HG03457 (cell line): Measurements from ENCODE around the gene ZDHHC17.

ENCODE experiments used
- ATAC-seq: cut with Tn5 transposase; IDR thresholded peaks from one replicate; pipeline ENCODE4 v1.9.1; 2021; ENCODE audit warnings: moderate number of reproducible peaks; ENCODE audit not compliant: unreplicated experiment

Gene ZDHHC17

DNA sequence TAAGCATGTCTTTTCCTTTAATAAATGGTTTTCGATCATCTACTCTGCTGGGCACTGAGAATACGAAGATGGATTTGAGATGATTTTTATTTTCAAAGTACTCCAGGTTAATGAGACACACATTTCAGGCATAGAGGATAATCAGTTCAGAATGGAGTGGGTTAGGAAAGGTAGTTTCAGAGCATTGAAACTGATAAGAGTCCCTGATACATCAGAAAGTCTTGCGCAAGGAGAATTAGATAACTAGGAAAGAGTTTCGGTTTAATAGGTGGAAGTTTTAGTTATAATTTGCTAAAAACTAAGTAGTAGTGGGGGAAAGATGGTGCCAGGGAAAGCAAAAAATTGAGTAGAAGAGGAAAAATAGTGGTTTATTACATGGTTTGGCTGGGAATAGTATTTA, 50.1 kb downstream of the ZDHHC17 start:
- ATAC-seq = no peak

DNA sequence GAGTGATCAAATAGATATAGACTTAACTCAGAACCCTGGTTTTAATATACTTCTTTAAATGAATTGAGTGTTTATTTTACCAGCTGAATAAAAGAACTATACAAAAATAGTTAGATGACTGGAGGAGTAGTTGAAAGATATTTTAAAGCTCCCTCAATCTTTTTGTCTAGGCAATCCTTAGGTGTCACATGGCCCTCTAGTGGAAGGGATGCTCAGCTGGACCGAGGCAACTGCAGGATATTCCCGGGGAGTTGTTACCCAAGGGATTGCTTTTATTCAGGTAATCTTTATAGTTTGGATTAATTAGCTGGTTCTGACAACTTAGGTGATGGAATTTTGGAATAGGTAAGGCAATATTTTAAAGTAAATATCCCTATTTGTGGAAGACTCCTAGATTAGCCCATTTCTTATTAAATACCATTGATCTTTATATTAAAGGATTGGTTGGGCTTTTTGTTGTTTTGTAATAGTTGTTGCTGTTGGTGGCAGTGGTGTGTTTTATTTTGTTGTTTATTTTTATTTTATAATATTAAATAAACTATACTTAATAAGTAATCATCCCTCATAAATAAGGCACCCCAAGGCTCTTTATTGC, 57.1 kb downstream of the ZDHHC17 start:
- no peak for ATAC-seq

DNA sequence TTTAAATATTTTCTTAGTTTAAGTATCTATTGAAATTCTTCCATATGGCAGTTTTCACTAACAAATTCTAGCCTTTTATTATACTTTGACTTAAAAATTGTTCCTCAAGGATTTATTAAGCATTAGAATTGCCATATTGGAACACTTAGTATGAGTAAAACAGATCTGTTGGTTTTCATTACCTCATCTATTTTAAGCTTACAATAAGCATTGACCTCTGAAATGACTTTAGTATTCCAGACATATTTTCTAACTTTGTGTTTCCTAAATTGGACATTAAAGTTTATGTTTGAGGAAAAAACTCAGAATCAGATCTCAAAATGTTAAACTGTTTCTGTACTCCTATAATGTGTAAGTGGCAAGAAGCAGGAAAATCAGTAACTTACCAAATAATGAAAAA, 66.5 kb downstream of the ZDHHC17 start:
- no peak for ATAC-seq

DNA sequence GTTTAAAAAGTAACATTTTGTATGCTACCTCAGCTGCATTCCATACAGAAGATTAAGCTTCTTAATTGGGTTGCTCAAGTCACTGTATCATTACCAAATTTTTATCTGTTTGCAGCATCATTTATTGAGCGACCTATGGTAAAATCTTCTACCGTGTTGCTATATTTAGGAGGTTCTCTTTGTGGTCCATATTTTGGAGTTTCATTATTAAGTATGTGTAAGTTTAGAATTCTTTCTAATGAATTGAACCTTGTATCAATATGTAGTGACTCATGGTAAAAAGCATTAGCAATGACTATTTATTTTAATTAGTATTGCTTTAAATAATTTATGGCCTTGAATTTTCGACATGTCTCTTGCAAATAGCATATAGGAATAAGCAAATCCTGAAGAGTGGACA, 72.7 kb downstream of the ZDHHC17 start:
- ATAC-seq = no peak

DNA sequence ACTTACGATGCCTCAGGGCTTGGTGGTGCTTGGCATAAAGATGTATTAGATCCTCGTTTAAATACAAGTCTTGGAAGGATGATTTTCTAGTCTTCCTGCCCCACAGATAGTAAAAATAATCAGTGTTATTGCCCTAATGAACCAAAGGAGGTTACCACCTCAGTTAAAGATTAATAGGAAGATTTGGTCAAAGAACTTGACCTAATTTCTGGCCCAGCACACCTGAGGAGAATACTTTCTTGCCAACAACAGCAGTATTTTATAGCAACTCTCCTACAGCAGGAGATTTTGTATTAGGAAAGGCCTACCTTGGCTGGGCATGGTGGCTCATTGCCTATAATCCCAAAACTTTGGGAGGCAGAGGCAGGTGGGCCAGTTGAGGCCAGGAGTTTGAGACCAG, 83.3 kb downstream of the ZDHHC17 start:
- no peak for ATAC-seq

DNA sequence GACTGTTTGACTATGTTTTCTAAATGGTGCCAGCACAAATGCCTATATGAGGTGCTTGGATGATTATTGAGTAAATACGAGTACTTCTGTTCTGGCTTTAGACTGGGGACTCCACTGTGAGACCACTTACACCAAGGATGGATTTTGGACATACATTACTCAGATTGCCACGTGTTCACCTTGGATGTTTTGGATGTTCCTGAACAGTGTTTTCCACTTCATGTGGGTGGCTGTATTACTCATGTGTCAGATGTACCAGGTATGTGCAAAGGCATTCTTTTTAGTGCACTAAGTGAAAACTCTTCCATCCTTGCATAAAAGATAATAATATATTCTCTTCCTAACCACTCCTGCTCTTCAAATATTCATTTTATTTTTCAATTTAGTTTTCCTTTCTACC, 84.2 kb downstream of the ZDHHC17 start:
- no peak for ATAC-seq

DNA sequence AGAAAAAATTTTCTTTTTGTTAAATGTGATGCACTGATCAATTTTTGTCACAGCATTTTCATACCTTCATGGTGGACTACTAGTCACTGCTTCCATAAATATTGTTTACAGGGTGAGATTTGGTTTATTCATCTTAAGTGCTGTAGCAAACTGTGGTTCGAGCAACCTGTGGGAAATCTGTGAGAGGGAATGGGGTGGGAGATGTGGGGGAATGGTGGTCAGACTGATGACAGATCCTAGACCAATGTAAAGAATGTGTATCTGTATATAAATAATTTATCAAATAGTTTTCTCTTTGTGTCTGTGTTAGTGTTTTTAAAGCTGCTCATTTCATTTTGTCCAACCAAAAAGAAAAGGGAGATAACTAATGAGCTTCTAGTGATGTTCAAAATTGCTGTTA, 88.2 kb downstream of the ZDHHC17 start:
- ATAC-seq = no peak

DNA sequence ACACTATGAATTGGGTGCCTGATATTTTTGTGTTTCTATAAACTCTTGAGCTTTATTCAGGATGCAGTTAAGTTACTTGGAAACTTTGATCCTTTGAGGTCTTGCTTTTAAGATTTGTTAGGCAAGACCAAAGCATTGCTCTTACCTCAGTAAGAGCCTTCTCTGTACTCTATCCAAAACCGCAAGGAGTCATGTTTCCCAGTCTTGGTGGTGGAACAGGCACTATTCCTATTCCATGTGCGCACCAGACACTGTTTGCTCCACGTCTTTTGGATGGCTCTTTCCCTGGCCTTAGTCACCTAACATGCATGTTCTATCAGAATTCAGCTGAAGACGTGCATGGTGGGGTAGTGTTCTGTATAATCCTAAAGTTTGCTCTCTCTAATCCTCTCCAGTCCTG, 91.4 kb downstream of the ZDHHC17 start:
- no peak for ATAC-seq

DNA sequence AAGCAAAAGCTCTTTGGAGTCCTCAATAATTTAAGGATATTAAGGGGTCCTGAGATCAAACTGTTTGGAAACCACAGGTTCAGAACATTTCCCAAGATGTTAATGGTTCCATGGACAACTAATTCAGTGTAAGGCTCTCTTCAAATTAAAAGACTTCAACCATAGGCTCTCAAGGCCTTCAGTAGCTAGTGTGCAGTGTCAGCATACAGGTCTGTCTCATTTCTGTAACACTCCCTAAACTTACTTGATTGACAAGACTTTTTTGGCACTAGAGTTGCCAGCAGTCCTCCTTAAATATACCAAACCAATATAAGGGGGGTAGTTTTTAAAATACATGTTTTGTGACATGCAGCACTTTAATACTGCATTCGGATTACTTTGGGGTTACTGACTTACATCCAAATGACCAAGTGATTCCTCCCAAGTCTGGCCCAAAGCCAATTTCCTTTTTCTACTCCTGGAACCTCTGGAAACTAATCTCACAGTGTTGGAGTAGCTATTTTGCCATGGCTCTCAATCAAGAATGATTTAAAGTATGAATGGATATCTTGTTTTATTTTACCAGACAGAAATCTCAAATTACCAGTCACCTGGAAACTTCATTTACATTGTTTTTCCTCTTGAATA, 92.2 kb downstream of the ZDHHC17 start:
- no peak for ATAC-seq

DNA sequence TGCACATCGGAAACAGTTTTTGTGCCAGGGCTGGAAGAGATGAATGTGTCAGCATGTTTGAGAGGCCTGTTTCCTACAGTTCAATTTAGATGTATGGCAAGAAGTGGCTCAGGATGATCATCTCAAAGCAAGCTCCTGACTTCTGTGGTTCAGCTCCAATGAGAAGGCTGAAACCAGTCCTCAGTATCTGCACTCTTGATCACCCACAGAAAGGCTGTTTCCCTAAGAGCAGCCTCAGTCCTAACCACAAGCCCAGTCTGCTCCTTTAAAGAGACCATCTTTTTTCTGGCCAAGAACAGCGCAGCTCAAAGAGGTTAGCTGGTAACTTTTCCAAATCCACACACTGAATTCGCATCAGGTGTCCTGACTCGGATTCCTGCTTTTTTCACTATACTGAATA, 95.7 kb downstream of the ZDHHC17 start:
- no peak for ATAC-seq

DNA sequence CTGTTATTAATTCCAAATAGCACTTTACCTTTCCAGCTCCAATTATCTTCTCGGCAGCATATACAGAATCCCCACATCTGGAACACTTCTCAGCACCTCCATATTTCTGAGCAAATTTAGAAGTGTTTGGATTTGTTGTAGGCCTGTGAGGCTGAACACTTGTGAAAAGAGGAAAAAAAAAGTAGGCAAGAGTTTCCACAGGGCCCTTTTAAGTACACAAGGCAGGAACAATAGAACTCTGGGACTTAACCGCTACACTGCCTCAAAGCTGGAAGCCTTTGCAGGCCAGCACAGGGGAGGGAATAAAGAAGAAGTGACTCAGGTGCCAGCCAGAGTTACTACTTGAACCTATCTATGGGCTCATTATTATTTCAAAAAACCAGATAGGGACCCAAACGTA, 96.3 kb downstream of the ZDHHC17 start:
- ATAC-seq = no peak

DNA sequence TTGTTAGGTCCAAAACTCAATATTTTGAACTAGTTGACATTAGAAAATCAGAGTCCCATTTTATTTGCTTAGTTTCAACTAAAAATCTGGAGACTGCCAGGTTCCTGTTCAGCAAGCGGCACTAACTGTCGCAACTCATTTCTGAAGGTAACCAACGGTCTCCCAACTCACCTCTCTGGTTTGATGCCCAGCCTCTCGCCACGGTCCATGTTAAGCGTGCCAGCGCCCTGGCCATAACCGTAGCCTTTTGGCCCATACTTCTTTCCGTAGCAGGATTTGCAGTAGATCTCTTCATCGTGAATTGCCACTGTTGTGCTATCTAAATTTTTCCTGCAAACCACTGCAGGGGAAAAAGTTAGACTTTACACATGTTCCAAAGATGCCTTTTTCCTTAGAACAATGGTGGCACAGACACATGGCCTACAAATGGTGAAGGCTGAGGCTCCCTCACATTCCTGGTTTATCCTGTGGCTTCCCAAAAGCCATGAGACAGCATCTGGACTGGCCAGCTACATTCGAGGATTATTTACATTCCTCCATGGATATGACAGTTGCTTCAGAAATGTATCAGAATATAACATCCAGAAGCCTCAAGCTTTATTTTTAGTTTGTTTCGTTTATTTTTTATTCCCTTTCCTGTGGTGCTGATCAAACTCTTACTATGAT, 99.2 kb downstream of the ZDHHC17 start:
- no peak for ATAC-seq

DNA sequence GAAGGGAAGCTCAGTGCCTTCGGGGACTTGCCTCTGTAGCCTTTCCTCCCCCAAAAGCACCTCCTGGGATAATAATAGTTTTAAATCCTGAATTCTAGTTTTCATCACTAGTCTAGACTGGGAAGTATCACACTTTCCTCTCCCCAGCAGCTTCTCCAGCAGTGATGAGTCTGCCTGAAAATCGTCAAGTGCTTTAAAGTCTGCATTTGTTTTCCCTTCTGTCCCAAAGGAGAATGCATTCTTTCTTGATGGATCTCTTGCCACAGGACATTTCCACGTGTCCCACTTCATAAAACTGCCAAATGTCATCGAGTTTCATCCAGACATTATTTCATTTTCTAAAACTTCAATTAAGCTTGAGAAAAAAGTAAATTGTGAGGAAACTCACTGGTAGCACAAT, 99.9 kb downstream of the ZDHHC17 start:
- no peak for ATAC-seq

DNA sequence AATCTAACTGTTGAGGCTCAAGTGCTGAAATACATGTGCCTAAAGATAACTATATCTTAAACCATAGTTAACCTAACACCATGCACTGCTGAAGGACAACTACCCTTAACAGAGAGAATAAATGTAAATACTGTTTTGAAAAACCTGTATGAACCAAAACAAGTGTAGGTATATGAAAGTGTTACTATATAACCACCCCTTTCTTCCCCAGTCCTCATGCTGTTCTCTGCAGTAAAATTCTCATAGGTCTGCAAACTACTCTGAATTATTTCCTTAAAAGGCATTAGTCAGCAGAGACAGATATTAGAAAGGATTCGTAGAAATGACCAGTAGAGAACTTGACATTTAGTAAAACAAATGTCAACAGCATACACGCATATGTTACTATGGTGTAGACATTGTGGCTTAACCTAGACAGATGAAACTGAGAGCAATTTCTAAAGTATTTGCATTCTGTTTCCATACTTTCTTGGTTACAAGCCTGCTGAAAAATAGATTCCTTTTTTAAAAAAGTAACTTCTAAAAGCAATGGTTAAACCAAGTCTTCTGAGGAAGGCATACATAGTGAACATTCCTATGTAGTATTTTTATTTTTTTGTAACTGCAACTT, 101.0 kb downstream of the ZDHHC17 start:
- peak; percentile 62 for ATAC-seq

DNA sequence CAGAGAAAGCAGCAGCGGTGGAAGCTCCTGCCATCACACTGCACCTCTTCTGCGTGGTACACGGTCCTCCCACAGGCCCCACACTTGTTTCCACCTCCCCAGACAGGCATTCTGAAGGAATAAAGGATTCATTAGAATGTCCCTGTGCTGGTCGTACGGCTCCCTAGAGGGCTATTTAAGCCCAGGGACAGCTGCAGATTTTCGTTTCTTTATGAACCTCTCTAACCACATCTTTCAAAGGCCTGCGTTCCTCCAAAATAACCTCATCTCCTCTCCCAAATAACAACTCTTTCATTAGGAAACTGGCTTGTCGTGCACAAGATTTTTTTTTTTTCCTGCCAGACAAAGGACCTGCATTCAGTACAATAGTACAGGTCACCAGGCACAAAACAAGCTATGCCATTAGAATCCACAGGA, 102.2 kb downstream of the ZDHHC17 start:
- ATAC-seq = no peak

DNA sequence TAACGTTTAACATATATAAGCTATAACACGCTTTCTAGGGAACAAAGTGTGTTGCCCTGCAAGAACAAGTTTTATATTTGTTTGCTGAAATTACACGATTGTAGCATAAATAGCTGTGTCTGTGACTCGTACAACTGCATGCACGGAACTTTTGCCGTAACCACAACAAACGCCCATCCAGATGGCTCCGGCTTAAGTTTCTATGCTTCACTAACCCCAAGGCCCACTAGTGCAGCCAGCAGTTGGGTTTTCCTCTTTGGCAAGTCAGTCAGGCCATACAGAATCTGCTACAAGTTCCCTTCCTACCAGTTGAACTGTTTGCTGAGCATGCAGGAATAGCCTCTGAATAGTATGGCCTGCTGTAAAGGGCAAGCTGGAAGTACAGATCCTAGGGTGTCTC, 102.8 kb downstream of the ZDHHC17 start:
- no peak for ATAC-seq

DNA sequence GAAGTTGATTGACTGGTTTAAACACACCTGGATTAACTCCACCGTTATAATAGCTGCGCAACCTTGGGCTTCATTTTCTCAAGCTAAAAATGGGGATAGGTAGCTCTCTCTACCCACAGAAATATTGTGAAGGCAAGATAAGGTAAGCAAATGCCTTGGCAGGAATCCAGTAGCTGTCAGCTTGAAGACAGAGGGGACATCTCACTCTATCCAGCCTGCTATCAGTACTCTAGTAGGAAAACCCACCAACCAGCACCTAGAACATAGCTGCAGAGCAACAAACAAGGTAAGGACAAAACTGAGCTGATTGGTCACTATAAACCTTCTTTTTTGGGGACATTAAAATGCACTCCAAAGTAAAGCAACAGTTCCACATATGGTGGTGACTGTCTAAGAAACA, 107.2 kb downstream of the ZDHHC17 start:
- ATAC-seq = no peak

DNA sequence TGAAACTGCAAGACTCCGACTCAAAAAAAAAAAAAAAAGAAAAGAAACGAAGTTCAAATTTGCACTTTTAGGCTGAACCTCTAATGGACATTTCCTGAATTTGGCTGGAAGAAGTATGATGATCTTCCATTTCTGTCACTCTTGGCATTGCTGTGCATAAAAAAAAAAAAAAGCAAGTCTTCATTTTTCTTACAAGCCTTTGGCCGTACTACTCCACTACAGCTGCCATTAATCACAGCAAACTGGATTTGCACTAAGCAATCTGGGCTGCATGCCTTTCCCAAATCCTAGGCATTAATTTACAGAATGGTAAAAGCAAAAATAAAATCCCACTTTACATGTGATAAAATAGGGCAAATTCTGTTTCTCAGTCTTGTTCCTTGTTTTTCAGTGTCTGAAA, 107.8 kb downstream of the ZDHHC17 start:
- no peak for ATAC-seq

DNA sequence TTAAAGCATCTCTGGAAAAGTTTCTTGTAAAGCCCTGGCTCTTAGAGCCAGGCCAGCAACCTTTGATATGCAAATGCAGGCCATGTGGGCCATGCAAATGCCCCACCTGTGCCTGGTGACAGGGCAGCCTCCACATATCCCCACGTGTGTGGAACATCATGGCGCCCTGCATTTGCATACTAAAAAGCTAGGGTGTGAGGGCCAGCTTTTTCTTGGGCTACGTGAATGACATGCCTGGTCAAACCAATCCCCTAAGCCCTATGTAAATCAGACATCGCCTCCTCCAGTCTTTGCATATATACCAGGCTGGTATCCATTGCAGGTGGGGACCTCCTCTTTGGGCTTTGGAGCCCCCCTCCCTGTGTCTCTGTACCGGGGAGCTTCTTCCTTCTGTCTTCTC, 108.5 kb downstream of the ZDHHC17 start:
- no peak for ATAC-seq

DNA sequence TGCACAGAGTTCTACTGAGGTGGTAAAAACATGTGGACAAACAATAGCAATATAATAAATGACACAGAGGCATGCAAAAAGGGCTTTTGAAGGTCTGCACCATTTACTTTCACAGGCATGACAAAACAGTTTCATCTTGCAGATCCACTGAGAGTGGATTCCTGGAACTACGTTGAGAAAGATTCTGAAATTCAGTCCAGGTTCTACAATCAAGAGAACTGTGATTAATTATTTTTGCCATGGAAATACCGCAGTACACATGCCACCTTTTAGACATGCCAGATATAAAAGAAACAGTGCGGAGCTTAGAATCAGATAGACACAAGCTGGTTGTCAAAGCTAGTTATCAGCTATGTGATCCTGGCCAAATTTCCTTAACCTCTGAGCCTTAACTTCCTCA, 110.1 kb downstream of the ZDHHC17 start:
- no peak for ATAC-seq

DNA sequence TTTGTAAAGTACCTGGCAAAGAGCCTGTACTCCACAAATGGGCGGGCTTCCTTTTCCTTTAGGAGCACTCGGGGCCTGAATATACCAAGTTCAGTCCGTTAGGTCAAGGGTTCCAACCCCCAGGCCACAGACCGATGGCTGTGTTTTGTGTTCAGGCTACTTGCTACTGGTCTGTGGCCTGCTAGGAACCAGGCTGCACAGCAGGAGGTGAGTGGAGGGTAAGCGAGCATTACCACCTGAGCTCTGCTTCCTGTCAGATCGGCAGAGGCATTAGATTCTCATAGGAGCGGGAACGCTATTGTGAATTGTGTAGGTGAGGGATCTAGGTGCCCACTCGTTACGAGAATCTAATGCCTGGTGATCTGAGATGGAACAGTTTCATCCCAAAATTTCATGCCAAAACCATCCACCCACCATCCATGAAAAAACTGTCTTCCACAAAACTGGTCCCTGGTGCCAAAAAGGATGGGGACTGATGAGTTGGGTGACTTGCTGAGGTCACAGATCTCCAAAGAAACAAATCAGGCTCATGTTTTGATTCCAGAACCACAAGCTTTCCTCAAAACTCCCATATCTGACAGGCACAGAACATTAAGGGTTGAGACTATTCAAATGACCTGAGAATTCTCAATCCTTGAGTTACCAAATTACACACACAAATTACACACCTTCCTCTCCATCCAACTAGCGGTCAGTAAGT, 110.7 kb downstream of the ZDHHC17 start:
- ATAC-seq = no peak
